ENCODE results near the gene PDE3A.
"Not testable (repeated sequence)": the region's sequence is repeated elsewhere in the genome, so short reads cannot be mapped to it uniquely, and the experiment has no call there.

Gene PDE3A

DNA sequence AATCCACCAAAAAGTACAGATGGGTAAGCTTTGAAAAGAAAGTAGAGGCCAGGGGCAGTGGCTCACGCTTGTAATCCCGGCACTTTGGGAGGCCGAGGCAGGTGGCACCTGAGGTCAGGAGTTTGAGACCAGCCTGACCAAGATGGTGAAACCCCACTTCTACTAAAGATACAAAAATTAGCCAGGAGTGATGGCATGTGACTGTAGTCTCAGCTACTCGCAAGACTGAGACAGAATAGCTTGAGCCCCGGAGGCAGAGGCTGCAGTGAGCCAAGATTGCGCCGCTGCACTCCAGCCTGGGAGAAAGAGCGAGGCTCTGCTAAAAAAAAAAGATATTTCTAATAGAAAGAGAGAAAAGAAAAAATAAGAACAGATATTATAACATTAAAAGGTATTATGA lies 192.6 kb downstream of the PDE3A start:
- no peak for DNase-seq

DNA sequence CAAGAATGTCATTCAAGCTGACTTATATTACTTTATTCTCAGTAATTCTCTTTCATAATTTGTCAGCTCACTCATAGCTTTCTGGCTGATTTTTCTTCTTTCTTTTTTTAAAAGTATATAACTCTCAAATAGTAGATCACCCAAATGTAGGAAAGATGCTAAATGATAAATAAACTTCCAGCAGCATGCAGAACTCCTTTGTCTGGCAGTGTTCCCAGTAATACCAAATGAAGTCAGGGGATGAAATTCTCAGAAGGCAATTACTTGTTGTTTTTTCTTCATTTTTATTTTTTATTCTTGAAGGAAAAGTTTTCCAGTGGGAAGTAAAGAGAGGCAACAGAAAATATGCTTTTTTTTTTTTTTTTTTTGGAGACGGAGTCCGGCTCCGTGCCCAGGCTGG lies 193.5 kb downstream of the PDE3A start:
- DNase-seq = no peak

DNA sequence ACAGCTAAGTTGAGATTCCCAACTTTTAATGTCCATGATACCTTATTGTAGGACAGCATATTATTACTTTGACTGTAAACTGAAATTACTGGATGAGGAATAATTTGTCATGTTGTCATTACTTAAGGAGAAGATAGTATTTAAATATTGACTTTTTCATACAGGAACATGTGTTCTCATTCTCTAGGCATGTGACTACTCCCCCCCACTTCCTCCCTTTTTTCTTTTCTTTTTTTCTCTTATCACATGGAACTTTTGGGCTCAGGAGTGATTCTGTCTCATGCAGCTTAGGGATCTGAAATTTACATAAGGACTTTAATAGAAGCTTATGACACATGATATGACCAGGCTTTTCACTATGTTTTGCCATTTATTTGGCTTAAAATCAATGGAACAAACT lies 199.1 kb downstream of the PDE3A start:
- DNase-seq = no peak

DNA sequence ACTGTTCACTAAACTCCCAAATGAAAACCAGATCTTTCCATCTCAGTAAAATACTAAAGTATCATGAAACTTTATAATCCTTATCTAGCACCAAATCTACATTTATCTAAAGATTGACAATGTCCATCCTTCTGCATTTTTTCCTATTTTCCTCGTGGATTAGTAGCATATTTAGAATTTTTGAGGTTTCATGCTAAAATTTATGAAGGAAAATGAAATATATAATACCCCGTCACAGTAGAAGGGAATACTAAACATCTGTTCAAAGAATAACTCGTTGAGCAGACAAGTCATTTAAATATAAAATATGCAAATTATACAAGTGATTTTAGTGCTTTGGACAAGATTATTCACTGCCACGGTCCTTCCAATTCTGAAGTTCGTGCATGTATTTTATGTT lies 204.1 kb downstream of the PDE3A start:
- no peak for DNase-seq

DNA sequence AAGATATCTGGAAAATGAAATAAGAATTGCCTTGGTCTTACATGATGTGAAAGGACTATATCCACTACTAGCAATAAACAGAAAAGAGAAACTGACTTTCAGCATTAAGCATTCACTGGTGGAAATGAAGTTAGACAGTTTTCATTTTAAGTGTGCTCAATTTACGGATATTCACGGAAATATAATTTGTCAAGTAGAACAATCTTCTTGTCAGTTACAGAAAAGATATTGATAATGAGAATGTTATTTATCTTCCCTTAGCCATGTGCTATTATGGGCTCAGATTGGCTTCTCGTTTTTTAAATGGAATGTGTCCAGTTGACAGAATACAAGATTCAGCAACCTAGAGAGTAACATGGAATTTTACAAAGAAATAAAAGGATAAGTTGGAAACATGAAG lies 208.2 kb downstream of the PDE3A start:
- DNase-seq = no peak

DNA sequence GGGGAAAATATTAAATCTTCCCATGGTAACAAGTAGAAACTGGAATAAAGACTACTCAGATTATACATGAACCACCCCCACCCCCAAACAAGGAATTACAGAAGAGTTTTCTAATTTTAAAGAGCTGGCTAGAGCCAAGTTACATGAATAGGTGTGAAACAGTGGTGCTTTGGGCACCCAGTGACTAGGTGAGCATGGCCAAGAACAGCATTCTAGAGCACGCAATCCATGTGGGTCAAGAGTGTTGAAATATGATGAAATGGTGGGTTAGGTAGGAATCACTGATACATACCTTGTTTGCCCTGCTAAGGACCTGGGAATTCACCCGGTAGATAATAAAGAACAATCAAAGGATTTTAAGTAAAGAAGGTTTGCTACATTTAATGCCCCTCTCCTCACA lies 208.7 kb downstream of the PDE3A start:
- no peak for DNase-seq

DNA sequence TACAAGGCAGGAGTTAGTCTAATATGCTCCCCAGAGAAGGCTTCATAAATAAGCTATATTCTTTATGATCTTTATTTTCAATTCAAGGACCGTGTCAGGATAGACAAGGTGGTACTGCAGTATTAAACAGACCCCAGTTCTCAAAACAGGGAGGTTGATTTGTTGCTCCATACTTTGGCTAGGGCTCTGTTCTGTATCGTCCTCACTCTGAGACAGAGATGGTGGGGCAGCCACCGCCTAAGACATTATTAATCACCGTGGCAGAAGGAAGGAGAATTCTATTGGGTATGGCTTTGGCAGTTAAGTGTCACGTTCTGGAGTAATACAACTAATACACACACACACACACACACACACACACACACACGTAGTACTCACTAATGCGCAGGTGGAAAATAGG lies 209.8 kb downstream of the PDE3A start:
- no peak for DNase-seq

DNA sequence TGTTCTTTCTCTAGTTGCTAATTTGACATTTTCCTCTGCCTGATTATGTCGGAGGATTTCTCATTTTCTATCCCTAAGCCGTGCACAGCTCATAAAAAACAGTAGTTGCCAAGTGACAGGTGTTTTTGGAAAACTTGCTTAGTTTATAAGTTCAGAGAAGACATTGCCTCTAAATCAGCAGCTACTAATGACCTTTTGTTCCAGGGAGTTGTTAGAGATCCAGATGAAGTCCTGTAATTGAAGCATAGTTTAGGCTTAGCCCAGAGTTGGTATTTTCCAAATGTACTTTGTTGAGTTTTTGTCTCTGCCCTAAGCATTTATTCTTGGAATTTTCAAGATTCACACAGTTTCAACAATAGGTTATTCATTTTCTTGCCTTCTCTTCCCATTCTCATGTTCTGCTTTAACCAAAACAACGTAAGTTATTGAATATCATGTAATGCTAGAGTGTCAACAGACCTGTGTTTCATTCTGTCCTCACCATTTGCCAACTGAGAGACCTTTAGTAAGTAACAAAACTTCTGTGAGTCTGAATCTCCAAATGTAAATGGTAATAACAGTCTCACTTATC lies 216.8 kb downstream of the PDE3A start:
- DNase-seq = no peak

DNA sequence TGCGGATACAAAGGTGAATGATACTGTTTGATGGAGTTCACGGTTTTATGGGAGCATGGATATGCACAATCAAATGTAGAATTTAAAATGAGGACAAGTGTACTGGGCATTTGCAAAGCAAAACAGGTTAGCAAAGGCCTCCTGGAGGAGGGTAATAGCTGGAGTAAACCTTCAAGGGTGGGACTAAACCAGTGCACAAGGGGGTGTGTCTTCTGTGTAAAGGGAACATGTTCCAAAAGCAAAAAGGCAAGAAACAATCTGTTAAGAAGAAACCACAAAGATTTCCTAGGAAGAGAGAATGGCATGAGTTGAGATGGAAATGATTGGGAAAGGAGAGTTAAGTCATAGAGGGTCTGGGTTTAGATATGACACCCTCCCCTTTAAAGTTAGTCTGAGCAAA lies 217.6 kb downstream of the PDE3A start:
- no peak for DNase-seq

DNA sequence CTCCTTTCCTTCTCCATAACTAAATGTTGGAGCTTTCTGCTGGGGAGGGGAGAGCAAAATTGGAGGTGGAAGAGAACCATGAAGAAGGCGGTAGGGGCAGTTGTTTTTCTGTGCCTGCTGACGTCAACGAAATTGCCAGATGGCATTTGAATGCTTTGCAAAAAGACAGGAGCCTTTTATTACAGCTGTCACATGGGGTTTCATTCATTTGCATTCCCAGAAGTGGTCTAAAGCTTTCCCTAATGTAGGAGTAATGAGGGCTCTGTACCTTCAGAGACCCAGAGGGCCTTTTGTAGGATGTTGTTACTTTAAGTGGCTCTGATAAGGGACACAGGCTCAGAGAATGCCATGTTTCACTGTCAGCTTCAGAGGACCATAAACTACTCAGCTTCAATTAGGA lies 219.7 kb downstream of the PDE3A start:
- DNase-seq = no peak

DNA sequence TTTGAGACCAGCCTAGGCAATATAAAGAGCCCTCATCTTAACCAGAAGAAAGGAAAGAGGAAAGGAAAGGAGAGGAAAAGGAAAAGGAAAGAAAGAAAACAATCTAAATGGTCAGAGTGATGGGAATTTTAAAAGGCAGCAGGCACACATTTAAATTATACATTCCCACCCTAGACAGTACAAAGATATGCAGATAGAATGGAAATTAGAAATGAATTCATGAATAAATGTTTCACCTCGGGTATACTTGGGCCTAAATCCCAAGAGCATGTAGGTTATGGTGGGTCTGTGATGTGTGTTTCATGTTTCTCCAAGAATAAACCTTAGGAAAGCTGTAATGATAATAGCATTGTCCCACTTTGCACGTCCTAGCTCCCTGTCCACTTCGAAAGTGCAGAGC lies 222.2 kb downstream of the PDE3A start:
- no peak for DNase-seq

DNA sequence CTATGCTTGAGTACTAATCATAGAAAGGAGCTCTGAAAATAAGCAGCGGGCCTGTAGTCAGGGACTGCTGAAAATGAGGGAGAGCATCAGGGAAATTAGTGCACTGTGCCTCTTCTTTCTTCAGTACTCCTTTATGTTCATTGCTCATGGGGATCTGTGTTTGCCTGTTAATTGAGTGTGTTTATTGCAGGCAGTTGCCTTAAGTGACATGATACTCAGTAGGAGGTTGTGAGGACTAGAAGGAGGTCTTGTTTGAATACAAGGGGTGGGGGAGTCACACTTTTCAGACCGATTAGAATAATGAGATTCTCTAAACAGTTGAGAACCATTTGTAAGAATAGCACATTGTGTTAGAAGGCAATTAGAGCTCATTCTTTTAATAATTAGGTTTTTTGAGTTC lies 224.2 kb downstream of the PDE3A start:
- no peak for DNase-seq

DNA sequence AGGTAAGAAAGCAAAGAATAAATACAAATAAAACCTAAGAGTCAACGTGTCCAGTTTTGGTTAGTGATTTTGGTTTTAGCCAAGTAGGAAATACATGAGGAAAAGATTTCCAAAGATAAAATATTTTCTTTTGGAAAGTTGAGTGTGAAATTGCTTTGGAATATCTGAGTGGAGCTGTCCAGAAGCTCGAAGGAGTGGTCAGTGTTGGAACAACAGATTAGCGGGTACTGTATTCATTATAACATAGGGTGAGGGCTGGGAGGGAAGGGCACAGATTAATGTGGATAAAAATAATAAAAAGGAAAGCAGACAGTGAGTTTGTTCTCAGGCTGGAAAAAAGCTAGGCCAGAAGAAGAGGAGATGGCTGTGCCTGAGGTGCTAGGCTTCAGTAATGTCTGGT lies 225.3 kb downstream of the PDE3A start:
- DNase-seq = no peak

DNA sequence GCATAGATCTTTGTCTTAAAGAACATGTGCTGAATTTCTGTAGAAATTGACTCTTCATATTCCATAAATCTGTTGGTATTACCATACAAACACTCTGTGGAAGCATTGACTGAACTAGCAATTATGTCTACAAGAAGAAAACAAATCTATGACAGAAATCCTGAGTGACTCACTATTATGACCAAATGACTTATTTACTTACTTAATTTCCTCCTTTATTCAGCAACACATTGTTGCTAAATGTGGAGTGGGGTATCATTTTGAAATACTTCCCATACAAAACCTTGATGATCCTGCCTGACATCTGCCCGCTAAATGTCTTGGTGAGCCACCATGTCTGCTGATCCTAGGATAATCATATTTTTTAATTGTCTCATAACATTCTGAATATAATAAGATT lies 227.7 kb downstream of the PDE3A start:
- no peak for DNase-seq

DNA sequence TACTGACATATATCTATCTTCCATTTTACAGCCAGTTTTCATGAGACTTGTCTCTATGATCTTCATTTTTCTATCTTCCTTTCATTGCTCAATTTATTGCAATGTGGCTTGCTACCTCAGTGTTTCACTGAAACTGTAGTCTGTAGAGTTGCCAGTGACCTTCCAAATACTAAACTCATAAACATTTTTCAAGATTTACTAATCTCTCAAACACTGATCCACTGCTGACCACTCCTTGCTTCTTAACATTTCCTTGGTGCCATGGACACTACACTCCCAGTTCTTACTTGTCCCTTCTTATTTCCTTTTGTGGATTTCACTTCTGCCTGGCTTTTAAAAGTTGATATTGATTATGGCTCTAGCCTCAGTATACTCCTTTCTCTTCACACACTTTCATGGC lies 231.4 kb downstream of the PDE3A start:
- no peak for DNase-seq

DNA sequence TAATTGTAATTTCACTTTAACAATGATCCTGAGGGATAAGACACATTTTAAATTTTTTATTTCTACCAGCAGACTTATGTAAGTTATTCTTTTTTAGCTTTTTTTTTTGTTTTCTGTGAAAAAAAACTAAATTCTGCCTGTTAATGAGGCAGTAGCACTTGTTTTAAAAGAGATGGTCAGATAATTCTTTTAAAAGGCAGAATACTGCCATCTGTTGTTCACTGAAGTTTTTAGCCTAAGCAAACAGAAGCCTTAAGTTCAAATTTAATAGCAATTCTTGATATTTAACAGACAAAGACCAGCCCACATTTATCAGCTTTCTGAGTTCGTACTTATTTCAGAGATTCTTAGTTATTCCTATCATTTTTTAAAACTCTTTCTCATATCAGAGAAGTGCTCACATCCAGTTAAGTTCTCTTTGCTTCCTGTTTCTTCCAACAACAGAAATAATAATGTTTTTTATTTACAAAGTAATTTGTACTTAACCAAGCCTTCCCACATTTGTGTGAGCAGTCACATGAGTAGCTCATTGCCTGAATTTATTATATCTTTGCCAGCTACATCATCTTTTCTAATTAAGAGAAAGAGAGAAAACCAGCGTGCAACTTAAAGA lies 233.4 kb downstream of the PDE3A start:
- no peak for DNase-seq

DNA sequence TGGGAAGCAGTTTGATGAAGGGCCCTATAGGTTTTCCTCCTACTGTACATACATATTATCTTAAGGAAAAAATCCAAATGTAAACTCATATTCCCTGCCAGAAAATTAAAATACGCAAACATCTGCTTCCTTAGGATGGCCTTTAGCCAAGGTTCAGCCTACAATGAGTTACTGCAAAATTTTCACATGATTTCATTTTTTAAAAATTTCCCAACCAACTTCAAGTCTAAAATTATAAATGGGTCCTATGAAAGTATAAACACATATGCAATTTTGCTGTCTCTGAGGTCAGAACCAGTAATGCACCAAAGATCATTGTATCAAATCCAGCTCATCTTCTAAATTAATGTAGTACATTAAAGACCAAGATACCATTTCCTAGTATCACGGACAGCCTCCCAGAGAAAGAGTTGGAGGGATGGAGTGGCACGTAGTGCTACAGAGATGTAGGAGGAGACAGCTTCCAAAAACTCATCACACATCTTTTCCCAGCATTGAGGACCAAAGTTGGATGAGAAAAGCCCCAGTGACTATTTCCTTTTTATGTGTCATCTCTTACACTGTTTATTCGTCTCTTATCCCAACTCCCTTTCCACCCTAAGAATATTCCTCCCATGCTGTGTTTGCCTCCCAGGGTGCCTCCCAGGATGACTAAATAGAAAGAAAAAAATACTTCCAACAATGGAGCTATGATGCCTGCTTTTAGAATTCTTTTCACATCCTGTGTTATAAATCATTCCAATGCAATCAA lies 234.5 kb downstream of the PDE3A start:
- DNase-seq = no peak

DNA sequence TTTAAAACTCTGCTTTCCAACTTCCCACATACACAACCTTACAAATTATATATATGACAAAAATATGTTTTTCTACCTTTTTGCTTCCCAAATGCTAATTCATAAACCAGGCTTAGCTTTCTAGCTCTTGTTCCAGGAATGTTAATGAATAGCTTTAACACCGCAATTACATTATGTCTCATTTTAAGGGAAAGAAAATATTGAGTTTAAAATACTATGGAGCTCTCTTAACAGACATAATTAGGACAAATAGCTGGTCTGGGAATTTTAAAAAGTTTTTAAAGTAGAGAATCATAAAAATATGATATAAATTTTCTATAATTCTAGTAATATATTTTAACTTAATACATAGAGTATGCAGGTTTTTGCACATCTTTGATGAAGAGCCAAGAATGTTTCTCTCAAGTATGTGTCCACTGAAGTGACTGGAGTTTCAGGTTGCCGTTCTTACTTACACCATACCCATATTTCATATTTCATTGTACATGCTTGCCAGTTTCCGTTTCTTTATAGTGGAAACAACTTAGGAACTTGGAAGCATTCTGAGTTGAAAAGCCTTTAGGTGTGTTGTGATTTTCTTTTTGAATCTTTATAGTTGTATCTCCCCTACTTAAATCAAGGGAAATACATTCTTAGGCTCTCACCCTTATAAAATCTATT lies 236.2 kb downstream of the PDE3A start:
- DNase-seq = no peak

DNA sequence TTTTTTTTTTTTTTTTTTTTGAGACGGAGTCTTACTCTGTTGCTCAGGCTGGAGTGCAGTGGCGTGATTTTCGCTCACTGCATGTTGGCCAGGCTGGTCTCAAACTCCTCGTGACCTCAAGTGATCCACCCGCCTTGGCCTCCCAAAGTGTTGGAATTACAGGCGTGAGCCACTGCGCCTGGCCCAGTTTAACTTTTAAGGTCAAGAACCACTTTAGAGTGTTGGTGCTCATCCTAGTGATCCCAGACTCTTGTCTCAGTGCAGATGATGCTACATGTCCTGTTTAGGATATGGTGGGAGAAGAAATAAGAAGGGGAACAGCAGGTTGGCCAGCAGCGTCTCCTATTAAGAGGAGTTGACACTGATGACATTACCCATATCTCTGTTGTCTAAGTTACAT lies 246.7 kb downstream of the PDE3A start:
- not testable (repeated sequence) for DNase-seq

DNA sequence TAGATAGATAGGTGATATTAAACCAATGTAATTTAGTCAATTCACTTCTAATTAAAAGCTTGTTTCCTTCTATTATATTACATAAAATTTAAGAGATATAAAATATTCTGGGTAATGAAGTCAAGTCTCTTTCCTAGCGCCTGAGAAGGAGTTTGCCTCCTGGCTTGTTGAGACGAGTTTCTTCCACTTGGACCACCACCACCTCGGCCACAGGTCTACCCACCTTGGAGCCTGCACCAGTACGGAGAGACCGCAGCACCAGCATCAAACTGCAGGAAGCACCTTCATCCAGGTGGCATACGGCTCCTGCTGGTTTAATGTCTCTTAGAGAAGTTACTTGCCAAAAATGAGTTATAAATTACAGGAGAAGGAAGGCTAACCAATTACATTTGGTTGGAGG lies 247.8 kb downstream of the PDE3A start:
- no peak for DNase-seq

DNA sequence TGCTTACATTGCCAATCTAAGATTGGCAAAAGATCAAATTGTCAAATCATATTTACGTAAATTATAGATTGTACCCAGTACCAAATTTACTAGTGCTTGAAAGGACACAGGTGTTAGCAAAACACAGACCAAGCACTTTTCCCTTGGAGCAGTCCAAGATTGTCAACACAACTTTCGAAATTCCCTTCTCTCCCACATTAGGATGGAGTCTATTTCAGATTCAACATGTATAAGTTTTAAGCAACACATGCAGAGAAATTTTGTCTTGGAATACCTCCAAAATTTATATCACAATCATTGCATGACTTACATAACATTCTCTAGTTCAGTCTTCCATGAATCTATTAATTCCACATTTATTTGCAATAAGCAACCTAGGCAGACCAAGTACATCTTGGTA lies 251.9 kb downstream of the PDE3A start:
- no peak for DNase-seq

DNA sequence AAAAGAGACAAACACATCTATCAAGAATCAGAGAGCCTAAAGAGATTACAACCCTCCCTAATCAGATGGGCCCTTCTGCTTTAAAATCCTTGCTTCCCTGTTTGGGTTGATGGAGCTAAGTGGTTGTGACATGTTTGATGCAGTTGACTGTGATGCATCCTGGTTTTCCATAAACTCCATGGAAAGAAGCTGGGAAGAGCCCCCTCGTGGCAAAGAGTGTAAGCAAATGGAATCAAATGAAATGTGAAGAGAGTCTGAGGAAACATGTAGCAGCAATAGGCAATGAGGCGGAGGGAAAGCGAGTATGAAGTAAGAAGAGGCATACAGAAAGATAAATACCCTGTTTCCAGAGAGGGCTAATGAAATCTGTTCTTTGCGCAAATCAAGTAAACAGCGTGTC lies 256.4 kb downstream of the PDE3A start:
- no peak for DNase-seq

DNA sequence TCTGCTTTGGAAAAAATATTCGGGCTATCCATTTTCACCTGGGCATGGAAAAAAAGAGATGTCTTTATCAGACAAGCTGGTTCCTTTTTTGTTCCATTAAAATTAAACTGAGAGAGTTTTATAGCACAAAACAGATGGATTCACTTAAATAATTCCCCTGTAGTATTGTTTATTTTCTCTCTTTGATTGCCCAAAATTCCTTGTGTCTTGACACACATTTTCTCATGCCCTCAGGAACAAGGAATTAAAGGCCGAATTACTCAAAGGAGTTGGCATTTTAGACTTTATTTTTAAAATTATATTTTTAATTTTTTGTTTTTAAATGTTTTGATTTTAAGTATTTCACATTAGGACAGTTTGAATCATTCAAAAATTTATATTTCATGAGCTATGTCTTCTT lies 257.2 kb downstream of the PDE3A start:
- DNase-seq = no peak

DNA sequence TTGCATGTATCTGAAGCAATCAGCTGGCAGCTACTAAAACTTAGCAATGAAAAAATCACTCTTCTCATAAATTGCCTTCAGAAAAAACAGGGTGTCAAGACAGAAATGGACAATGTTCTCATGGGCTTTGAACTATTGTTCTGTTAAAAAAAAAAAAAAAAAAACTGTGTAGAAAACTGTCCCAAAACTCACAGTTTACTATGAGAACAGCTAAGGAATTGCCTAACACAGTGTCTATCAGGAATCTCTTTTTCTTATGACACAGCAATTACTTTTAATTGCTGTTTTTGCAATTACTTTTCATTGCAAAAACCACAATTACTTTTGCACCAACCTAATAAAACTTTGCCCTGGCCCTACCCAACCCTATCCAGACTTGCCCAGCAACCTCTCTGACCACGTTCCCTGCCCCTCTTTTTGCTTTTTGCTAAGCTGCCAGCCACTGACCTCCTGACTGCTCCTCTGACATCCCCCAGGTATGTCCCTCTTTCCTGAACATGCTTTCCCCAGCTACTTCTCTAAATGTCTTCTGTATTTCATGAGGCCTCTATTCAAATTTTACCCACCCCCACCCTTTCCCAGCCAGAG lies 258.8 kb downstream of the PDE3A start:
- no peak for DNase-seq
